IPS-NIHi7 (cell line): ENCODE measurements around the gene MCOLN3.
"Not testable (repeated sequence)": the region's sequence is repeated elsewhere in the genome, so short reads cannot be mapped to it uniquely, and the experiment has no call there.

Experiments
- DNase-seq: peaks from one replicate; pipeline ENCODE4 v3.0.0; 2012; ENCODE audit warnings: mixed read lengths; ENCODE audit errors: extremely low spot score

The MCOLN3 gene

DNA sequence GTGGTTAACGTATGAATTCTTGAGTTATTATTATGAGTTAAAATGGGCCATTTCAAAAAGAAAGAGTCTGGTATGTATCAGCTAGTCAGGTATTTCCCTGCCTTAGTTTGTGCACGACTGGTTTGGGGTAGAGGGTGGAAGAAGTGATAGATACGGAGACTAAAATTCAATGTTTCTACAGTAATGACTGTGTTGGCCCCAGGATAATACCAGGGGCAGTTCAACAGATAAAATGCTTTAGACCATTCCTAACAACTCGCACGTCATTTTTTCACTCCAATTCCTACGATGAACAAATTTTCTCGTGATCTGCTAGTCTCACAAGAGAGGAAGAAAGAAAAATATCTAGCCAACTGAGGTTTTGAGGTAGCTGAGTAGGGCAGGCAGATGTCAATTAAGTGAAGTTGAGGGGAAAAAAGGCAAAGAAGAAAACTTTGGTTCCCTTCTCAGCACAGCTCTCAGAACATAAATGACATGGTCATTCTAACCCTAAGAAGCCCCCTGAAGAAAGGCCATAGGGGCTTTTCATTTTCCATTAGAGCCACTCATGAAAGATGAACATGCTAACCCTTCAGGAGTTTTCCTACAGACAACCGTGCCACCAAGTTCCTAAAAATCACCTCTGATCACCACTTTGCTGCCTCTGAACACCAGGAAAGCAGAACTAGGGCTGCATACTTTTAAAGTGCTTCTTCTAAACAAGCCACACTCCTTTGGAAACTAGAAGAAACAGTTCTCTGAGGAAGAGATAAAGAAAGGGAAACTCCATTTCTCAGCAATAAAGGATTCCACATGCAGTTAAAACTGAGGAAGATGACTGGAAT lies 57.0 kb downstream of the MCOLN3 start:
- no peak for DNase-seq

- DNase-seq: no peak
Observed at GRCh38 chr1:84988588-84988987, 59.7 kb downstream of the MCOLN3 start.

GRCh38 chr1:84986561-84986960 lies 61.7 kb downstream of the MCOLN3 start:
- DNase-seq: not testable (repeated sequence)

- no peak for DNase-seq
Observed at GRCh38 chr1:84985365-84985764, 62.9 kb downstream of the MCOLN3 start.

- DNase-seq: no peak
Observed at GRCh38 chr1:84982395-84982794, 65.9 kb downstream of the MCOLN3 start.

DNA sequence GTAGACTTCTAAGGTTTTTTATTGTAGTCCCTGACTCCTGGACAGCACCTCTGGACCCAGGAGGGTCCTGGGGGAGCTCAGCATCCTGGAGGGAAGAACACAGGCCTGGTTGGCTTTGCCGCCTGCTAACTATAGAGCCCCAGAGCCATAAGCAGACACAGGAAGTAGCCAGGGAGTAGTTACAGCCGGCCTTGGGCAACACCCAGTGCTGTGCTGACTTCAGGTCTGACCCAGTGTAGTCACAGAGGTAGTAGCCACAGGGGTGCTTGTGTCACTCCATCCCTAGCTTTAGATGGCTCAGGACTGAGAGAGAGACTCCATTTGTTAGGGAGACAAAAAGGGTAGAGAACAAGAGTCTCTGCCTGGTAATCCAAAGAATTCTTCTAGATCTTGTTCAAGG lies 73.3 kb downstream of the MCOLN3 start:
- DNase-seq: no peak

- no peak for DNase-seq
Observed at GRCh38 chr1:84973498-84974334, 74.6 kb downstream of the MCOLN3 start.

DNA sequence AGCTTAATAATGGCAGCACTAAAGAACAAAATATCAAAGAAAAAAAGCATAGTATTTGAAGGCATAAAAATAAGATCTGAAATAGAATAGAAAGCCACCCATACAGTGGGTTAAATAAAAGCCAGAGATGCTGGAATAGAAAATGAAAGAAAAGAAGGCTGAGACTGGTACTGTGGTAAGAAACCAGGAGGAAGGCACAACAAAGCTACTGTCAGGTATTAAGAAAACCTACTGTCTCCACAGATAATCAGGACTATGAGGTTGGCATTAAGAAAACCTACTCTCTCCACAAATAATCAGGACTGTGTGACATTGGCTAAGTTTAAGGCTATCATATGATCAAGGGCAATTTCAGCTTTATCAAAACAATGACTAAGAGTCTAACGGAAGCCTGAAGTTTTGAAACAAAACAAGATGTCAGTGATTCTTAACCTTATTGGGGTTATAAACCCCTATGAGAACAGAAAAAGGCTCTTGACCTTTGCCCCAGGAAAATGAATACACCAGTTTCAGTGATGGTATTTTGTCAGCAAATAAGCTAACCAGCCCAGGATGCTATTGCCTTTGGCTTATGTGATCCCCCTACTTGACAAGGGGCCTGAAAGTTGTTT lies 75.8 kb downstream of the MCOLN3 start:
- DNase-seq: no peak

GRCh38 chr1:84971957-84972356 lies 76.3 kb downstream of the MCOLN3 start:
- no peak for DNase-seq

- no peak for DNase-seq
Observed at GRCh38 chr1:84969489-84970250, 78.6 kb downstream of the MCOLN3 start.

- DNase-seq: no peak
Observed at GRCh38 chr1:84968865-84969264, 79.4 kb downstream of the MCOLN3 start.

GRCh38 chr1:84968101-84968500 lies 80.2 kb downstream of the MCOLN3 start:
- DNase-seq: no peak
